GM12873 (cell line): ENCODE results near the gene DENND4B.

ENCODE experiments used
- CTCF ChIP-seq: IDR thresholded peaks from 2 replicates; pipeline ENCODE4 v1.5.1; 2012; ENCODE audit warnings: low read depth, mild to moderate bottlenecking, moderate library complexity, low read length, control low read depth; ENCODE audit not compliant: insufficient read depth; ENCODE audit errors: missing control alignments

The DENND4B gene

DNA sequence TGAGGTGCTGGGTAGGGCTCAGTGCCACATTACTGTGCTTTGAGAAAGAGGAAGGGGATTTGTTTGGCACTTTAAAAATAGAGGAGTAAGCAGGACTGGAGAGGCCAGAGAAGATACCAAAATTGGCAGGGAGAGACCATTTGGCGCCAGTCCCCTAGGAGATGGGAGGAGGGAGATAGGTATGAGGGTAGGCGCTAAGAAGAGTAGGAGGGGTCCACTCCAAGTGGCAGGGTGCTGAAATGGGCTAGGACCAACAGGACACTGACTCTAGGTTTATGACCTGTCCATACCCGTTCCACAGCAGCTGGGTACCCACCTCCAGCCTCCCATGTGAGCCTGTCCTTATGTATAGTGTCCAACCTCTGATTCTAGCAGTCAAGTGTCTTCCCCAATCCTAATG lies 12.9 kb upstream of the DENND4B start:
- no peak for TF ChIP-seq CTCF

GRCh38 chr1:153958961-153959260 lies 12.4 kb upstream of the DENND4B start:
- TF ChIP-seq CTCF, result no peak

DNA sequence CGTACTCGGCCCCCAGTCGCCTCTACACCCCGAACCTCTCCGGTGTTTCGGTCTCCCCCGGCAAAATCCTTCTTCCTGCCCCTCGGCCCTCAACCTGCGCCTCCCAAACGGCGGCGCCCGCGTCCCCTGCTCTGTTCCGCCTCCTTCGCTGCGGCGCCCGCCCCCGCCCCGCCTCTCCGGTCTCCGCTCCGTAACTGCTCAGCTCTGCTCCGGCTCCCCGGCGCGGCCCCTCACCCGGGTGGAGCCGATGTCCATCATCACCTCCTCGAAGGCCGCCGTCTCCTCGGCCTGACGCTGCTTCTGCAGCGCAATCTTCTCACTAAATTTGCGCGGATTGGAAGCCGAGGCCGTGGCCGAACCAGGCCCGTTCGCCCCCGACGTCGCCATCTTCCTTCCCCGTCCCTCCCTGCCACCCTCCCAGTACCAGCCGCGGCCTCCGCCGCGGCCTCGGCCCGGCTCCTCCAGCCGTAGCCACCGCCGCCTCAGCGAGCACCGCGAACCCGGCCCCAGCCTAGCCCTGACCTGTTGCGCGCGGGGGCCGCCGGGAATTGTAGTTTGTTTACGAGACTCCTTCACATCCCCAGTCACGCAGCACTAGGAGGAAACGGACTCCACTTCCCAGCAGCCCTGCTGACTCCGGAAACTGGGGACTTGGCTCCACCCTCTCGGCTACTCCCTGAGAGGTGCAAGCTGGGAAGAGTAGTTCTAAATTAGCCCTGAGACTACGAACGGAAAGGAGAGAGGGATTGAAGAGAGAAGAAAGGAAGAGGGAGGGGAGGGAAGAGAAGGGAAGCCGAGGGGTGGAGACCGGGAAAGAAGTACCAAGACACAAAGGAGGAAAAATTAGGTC lies 11.8 kb upstream of the DENND4B start, which contains the start of gene CRTC2:
CRTC2 (minus strand) TSS at position 502 of the 850 bp plus-strand sequence; CDS start at position 387, 115 bp downstream.
- no peak for TF ChIP-seq CTCF

GRCh38 chr1:153957744-153958110 lies 11.2 kb upstream of the DENND4B start:
- TF ChIP-seq CTCF, result no peak

DNA sequence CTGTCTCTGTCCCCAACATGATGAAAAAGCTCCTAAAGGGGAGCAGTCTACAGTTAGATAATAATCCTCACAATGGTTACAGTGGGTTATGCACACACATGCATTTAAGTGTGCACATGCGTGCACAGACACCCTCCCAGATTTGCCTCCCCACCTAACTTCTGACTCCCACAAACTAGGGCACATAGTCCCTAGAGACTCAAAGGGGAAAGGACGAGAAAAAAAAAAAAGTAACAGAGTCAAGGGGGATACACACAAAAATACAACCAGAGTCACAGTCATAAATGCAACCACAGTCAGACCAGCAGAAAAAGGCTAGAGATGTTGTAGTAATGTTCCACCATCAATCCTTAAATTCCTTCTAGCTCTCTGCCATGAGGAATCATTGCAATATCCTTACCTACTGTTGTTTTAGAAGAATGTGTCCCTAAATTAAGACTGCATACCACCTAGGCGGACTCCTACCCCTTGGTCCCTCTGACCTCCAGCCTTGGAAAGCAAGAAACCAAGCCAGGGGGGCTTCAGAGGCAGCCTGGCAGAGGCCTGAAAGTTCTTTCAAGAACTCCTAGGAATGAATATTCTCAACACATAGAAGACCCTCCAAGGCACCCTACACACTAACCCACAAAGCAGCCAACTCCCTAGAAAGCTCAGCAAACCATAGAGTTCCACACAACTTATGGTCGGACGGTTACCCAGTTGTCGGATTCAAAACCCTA lies 10.6 kb upstream of the DENND4B start:
- TF ChIP-seq CTCF, result no peak

- TF ChIP-seq CTCF, result no peak
Observed at GRCh38 chr1:153954826-153955225, 8.3 kb upstream of the DENND4B start.

DNA sequence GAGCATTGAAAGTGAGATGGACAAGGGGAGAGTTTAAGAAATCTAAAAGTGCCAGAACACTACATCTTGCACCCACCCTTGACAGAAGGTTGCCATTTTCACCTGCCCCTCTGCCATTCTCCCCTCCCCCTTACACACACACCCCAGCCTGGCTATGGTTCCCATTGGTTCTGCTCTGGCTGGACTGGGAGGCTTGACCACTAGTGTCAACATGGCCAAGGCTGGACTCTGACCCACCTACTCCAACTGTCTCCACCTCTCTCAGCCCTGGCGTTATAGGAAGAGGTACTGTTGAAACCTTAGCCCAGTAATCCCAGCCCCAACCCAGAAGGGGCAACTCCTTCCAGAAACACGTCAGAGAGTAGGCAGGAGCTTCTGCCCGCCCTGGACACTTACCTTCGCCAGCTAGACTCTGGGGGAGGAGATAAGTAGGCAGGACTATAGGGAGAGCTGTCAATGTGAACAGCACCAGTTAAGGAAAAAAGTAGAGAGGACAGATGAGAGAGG lies 7.4 kb upstream of the DENND4B start:
- TF ChIP-seq CTCF, result no peak
